Gastrocnemius medialis (tissue), 4 donors: ENCODE measurements around the gene ERCC1. TPM values are rescaled to one million over a fixed set of nuclear protein-coding genes. Genes with fewer than 3 reads are reported as not detected.

Experiments
- ATAC-seq, 2 donors: fragments of 150-250 bp; one replicate each; pipeline ENCODE4 v1.9.1; 2016
- DNase-seq, 2 donors: peaks; one replicate each; pipeline ENCODE4 v3.0.0-alpha.2; 2019
- H3K27ac ChIP-seq, 4 donors: fragments of 200-600 bp; sonication (generic); 1 replicate in 1 of 4; 2 replicates in 3 of 4; pipeline ENCODE4 v1.5.1; 2016 to 2018; ENCODE audit warnings: mild to moderate bottlenecking in 2 of 4, moderate library complexity in 1 of 4
- H3K27me3 ChIP-seq, 3 donors: fragments of 200-600 bp; sonication (generic) in 2 of 3; 1 replicate in 1 of 3; 2 replicates in 2 of 3; pipeline versions ENCODE4 v1.5.1 to v1.6.0; 2016 to 2019; ENCODE audit warnings: mild to moderate bottlenecking in 1 of 3, moderate library complexity in 1 of 3
- H3K36me3 ChIP-seq, 2 donors: fragments of 200-600 bp; sonication (generic) in 1 of 2; one replicate each; pipeline ENCODE4 v1.5.1; 2017 to 2018
- H3K4me1 ChIP-seq, 2 donors: fragments of 200-600 bp; sonication (generic) in 1 of 2; one replicate each; pipeline ENCODE4 v1.5.1; 2016 to 2017; ENCODE audit warnings: mild to moderate bottlenecking in 2 of 2
- H3K4me3 ChIP-seq, 4 donors: fragments of 200-600 bp; sonication (generic) in 3 of 4; 1 replicate in 1 of 4; 2 replicates in 3 of 4; pipeline ENCODE4 v1.5.1; 2016 to 2019; ENCODE audit warnings: mild to moderate bottlenecking in 2 of 4
- H3K9me3 ChIP-seq, 3 donors: fragments of 200-600 bp; sonication (generic) in 2 of 3; 1 replicate in 1 of 3; 2 replicates in 2 of 3; pipeline ENCODE4 v1.5.1; 2016 to 2019
- CTCF ChIP-seq, 5 experiments: fragments of 450-650 bp in 3 of 5; fragments of 200-600 bp in 2 of 5; sonication (generic) in 2 of 5; IDR thresholded peaks in 4 of 5; conservative IDR thresholded peaks in 1 of 5; 1 replicate in 4 of 5; 2 replicates in 1 of 5; pipeline ENCODE4 v1.5.1; 2016 to 2019; ENCODE audit warnings: antibody characterized with exemption in 5 of 5, mild to moderate bottlenecking in 3 of 5, moderate library complexity in 3 of 5
- POLR2A ChIP-seq, 2 donors: fragments of 450-650 bp; IDR thresholded peaks; one replicate each; pipeline ENCODE4 v1.6.1; 2017; ENCODE audit warnings: antibody characterized with exemption in 2 of 2, mild to moderate bottlenecking in 2 of 2, moderate library complexity in 2 of 2
- in situ Hi-C, 4 donors: fragments of 200-750 bp; cut with MboI; loops; one replicate each; pipeline versions ENCODE4 v1.15.0 to v1.8.0; 2017; ENCODE audit warnings: low sequenced_read_pairs in 4 of 4
- intact Hi-C: fragments of 100-400 bp; cut with DNase I; formaldehyde crosslinking; loops from one replicate; pipeline ENCODE4 v1.15.1; 2023; ENCODE audit warnings: low total_unique reads
- total RNA-seq, 4 donors: library from RNA; depleted of rRNA; stranded (reverse); fragments of >200 nt; gene quantifications; one replicate each; pipeline versions ENCODE4 v1.1.0 to v1.2.3, GENCODE V29; 2016

ERCC1 gene
- total RNA-seq, 4 donors from 2014 or later: 92.1 to 185 (median 103) TPM

GRCh38 chr19:45370410-45371204, 53.1 kb downstream of the ERCC1 start, which contains the start of gene ERCC2:
TSS of gene ERCC2 (minus strand) at chr19:45370573. CDS start at chr19:45370540, 33 bp downstream.
- ATAC-seq: peak; percentile 100
- in situ Hi-C loops (no loop called here), intact Hi-C loops (loop anchor here (2.0 kb wide), 1 partner anchor 34 kb away; the partner anchor contains the start of gene PPP1R13L)
- Histone ChIP-seq H3K27me3 (no peaks in the 10 kb centered on the region), H3K36me3 (no peaks in the 10 kb centered on the region), H3K4me1 (peaks cover 0 to 15% of the 10 kb centered on the region in 2 donors), H3K27ac (peak within 1 kb of the TSS; percentile 76 to 87 (median 81)), H3K9me3 (no peaks in the 10 kb centered on the region), H3K4me3 (peak within 1 kb of the TSS; percentile 74 to 98 (median 94))
- no peak for TF ChIP-seq CTCF (IDR thresholded peaks at IDR 0.05 in 4 of 5, conservative IDR thresholded peaks at IDR 0.05 in 1 of 5)
- no peak for TF ChIP-seq POLR2A (IDR thresholded peaks at IDR 0.05)
- peak; percentile 98 to 99 for DNase-seq

DNA sequence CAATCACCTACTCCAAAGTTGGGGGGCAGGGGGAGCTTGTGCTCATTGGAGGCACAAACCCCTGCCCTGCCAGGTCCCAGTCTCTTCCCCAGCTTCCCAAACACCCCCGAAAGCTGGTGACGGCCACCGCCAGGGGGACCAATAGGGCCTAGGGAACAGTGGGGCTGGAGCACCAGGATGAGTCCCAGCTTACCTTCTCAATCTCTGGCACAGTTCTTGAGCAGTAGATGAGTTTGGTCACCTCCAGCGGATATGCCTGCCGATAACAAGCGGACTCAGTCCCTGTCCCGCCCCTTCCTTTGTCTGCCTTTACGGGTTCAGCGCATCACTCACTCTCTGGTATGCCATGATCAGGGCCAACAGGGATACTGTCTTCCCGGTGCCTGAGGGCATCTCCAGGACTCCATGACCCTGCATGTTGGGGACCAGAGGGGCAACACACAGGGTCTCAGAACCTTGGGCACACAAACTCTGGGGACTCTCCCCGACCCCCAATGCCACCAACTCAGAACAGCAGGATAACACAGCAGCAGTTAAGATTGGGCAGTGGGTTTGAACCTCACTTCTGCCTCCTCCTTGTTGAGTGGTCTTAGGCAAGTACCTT, 54.9 kb downstream of the ERCC1 start:
- Histone ChIP-seq H3K27me3 (no peaks in the 10 kb centered on the region), H3K36me3 (peaks cover 0 to 10% of the 10 kb centered on the region in 2 donors), H3K4me3 (no peak overlapping the region), H3K27ac (no peak overlapping the region), H3K4me1 (peaks cover 0 to 15% of the 10 kb centered on the region in 2 donors), H3K9me3 (no peaks in the 10 kb centered on the region)
- in situ Hi-C loops (no loop called here), intact Hi-C loops (no loop called here)
- ATAC-seq (no peak), DNase-seq (no peak)
- TF ChIP-seq CTCF (IDR thresholded peaks at IDR 0.05 in 4 of 5, conservative IDR thresholded peaks at IDR 0.05 in 1 of 5) (no peak), POLR2A (IDR thresholded peaks at IDR 0.05) (no peak)

- H3K4me3 ChIP-seq: no peak overlapping the region
- H3K36me3 ChIP-seq: peaks cover 0 to 10% of the 10 kb centered on the region in 2 donors
- no peak overlapping the region for H3K27ac ChIP-seq
- ATAC-seq: no peak
- DNase-seq: no peak
- H3K9me3 ChIP-seq: no peaks in the 10 kb centered on the region
- H3K27me3 ChIP-seq: no peaks in the 10 kb centered on the region
- intact Hi-C loops (no loop called here), in situ Hi-C loops (no loop called here)
- peaks cover 0 to 15% of the 10 kb centered on the region in 2 donors for H3K4me1 ChIP-seq
- TF ChIP-seq CTCF (IDR thresholded peaks at IDR 0.05 in 4 of 5, conservative IDR thresholded peaks at IDR 0.05 in 1 of 5): no peak
- no peak for TF ChIP-seq POLR2A (IDR thresholded peaks at IDR 0.05)
Observed at GRCh38 chr19:45368127-45368526, 55.6 kb downstream of the ERCC1 start.

GRCh38 chr19:45364696-45365095, 59.0 kb downstream of the ERCC1 start:
- TF ChIP-seq POLR2A (IDR thresholded peaks at IDR 0.05) (no peak), CTCF (IDR thresholded peaks at IDR 0.05 in 4 of 5, conservative IDR thresholded peaks at IDR 0.05 in 1 of 5) (no peak)
- intact Hi-C loops: no loop called here
- no peaks in the 10 kb centered on the region for H3K9me3 ChIP-seq
- peaks cover 0 to 15% of the 10 kb centered on the region in 2 donors for H3K36me3 ChIP-seq
- H3K27ac ChIP-seq: no peak overlapping the region
- H3K4me1 ChIP-seq: peaks cover 0 to 5% of the 10 kb centered on the region in 2 donors
- H3K4me3 ChIP-seq: no peak overlapping the region
- no peaks in the 10 kb centered on the region for H3K27me3 ChIP-seq
- in situ Hi-C loops: no loop called here
- ATAC-seq: no peak
- DNase-seq: no peak
